Adrenal gland (tissue), 12 donors: Measurements from ENCODE around the gene EVPL. TPM values are rescaled to one million over a fixed set of nuclear protein-coding genes. Genes with fewer than 3 reads are reported as not detected.
A peak's percentile ranks its signal among the peaks of the same experiment; 100 is the strongest.

Source experiments
- DNase-seq, 7 donors: peaks; one replicate each; pipeline ENCODE4 v3.0.0-alpha.2; 2019 to 2020
- H3K27ac ChIP-seq, 5 donors: fragments of 200-600 bp; sonication (generic) in 4 of 5; 1 replicate in 3 of 5; 2 replicates in 2 of 5; pipeline versions ENCODE4 v1.5.1 to v1.8.0; 2016 to 2020; ENCODE audit warnings: mild to moderate bottlenecking in 1 of 5
- H3K27me3 ChIP-seq: fragments of 200-600 bp; 2 replicates; pipeline ENCODE4 v1.8.0; 2021
- H3K36me3 ChIP-seq, 2 donors: fragments of 200-600 bp; replicated peaks in 1 of 2; 1 replicate in 1 of 2; 2 replicates in 1 of 2; pipeline versions ENCODE4 v1.5.1 to v1.8.0; 2018 to 2022
- H3K4me1 ChIP-seq, 2 donors: fragments of 200-600 bp; replicated peaks in 1 of 2; 1 replicate in 1 of 2; 2 replicates in 1 of 2; pipeline versions ENCODE4 v1.5.1 to v1.8.0; 2018 to 2021
- H3K4me3 ChIP-seq, 4 donors: fragments of 200-600 bp; sonication (generic) in 3 of 4; one replicate each; pipeline ENCODE4 v1.5.1; 2016 to 2018
- H3K9me3 ChIP-seq, 3 donors: fragments of 200-600 bp; sonication (generic) in 1 of 3; replicated peaks in 1 of 3; 1 replicate in 2 of 3; 2 replicates in 1 of 3; pipeline versions ENCODE4 v1.5.1 to v1.8.0; 2016 to 2021
- POLR2A ChIP-seq, 2 donors: fragments of 450-650 bp; IDR thresholded peaks; one replicate each; pipeline ENCODE4 v1.6.1; 2017; ENCODE audit warnings: antibody characterized with exemption in 2 of 2, mild to moderate bottlenecking in 2 of 2, moderate library complexity in 1 of 2
- WGBS, 4 donors: extraction: QIAGEN DNeasy Blood & Tissue Kit in 2 of 4; methylation state at CpG; one replicate each; pipeline versions ENCODE4 v1.1.5 to v1.1.7; 2013 to 2017; 5-methylcytosine and 5-hydroxymethylcytosine counted together
- intact Hi-C, 2 donors: fragments of 100-400 bp; cut with DNase I; formaldehyde crosslinking; loops; one replicate each; pipeline versions ENCODE4 v1.14.1 to v1.15.0; 2022 to 2023
- polyA plus RNA-seq, 3 donors: library from polyadenylated mRNA; stranded (reverse); fragments of 200-250 nt in 2 of 3; fragments of 350-450 nt in 1 of 3; fragmentation: Illumina TruSeq in 1 of 3; extraction: RNeasy Lipid Tissue Mini Kit (QIAGEN cat#74804) in 1 of 3; gene quantifications; one replicate each; pipeline ENCODE4 v1.2.3, GENCODE V29; 2013 to 2014
- total RNA-seq, 9 donors: library from RNA; depleted of rRNA in 4 of 9; stranded (reverse); fragments of >200 nt in 4 of 9; fragments of 120-200 nt in 1 of 9; fragmentation: NEBNext Ultra II Directional in 1 of 9; extraction: Animal tissue kit (Norgen Biotek cat#: 25700) in 1 of 9; gene quantifications; one replicate each; pipeline versions ENCODE4 v1.1.0 to v1.2.4, GENCODE V29; 2013 to 2023
- TF ChIP-seq, protein P1 (sequence below), 6 experiments: fragments of 450-650 bp in 4 of 6; fragments of 200-600 bp in 2 of 6; sonication (generic) in 1 of 6; IDR thresholded peaks; 1 replicate in 5 of 6; 2 replicates in 1 of 6; pipeline versions ENCODE4 v1.5.1 to v1.8.0; 2016 to 2021; ENCODE audit warnings: antibody characterized with exemption in 6 of 6, mild to moderate bottlenecking in 2 of 6, moderate library complexity in 1 of 6
- donor health status: healthy with polysubstance abuse.
- donor health status: Bipolar disorder and iron deficiency.
- donor health status: DM: yes; HTN: yes; CAD: no.
- donor health status: DM: no; HTN: no; CAD: no.
- donor health status: DM: no; HTN: no; CAD: no.
- donor health status: DM: yes; HTN: yes; CAD: no.

EVPL gene
- total and polyA plus RNA-seq, 12 donors = under 0.01 to 1.8 (median 0.27) TPM; not detected in 2

DNA sequence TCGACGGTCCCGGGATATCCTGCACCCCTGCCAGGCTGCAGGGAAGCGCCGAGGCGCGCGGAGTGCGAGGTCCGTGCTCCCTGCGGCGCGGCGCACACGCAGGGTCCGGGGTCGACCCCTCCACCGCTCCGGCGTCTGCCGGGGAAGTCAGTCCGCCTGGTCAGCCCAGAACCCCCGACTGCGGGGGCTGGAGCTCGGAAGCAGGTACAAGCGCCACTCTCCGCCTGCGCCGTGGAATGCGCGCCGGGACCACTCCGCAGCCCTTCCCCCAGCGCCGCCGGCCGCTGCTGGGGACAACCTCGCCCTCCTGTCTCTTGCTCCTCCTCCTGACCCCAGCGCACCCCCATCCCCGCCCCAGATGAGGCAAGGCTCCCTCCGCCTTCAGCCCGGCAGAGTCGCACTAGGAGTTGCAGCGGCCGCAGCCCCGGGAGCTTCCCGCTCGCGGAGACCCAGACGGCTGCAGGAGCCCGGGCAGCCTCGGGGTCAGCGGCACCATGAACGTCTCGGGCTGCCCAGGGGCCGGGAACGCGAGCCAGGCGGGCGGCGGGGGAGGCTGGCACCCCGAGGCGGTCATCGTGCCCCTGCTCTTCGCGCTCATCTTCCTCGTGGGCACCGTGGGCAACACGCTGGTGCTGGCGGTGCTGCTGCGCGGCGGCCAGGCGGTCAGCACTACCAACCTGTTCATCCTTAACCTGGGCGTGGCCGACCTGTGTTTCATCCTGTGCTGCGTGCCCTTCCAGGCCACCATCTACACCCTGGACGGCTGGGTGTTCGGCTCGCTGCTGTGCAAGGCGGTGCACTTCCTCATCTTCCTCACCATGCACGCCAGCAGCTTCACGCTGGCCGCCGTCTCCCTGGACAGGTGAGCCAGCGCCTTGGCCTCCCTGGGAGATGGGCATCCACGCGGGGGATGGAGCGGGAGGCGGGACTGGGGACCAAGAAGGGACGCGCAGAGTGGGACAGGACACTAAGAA is 47.6 kb upstream of the EVPL start, which contains the start of gene GALR2:
TSS of gene GALR2 (plus strand) at position 392 of the 974 bp plus-strand sequence. CDS start at position 495, 103 bp downstream.
- Histone ChIP-seq H3K27me3 (peaks cover 62% of the 10 kb centered on the region), H3K9me3 (no peaks in the 10 kb centered on the region), H3K36me3 (peaks cover 0 to under 1% of the 10 kb centered on the region in 2 donors), H3K4me1 (peaks cover 19 to 22% of the 10 kb centered on the region in 2 donors), H3K27ac (no peak within 1 kb of the TSS), H3K4me3 (no peak within 1 kb of the TSS)
- TF ChIP-seq, protein P1, sequence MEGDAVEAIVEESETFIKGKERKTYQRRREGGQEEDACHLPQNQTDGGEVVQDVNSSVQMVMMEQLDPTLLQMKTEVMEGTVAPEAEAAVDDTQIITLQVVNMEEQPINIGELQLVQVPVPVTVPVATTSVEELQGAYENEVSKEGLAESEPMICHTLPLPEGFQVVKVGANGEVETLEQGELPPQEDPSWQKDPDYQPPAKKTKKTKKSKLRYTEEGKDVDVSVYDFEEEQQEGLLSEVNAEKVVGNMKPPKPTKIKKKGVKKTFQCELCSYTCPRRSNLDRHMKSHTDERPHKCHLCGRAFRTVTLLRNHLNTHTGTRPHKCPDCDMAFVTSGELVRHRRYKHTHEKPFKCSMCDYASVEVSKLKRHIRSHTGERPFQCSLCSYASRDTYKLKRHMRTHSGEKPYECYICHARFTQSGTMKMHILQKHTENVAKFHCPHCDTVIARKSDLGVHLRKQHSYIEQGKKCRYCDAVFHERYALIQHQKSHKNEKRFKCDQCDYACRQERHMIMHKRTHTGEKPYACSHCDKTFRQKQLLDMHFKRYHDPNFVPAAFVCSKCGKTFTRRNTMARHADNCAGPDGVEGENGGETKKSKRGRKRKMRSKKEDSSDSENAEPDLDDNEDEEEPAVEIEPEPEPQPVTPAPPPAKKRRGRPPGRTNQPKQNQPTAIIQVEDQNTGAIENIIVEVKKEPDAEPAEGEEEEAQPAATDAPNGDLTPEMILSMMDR (IDR thresholded peaks at IDR 0.05) = no peak
- TF ChIP-seq POLR2A (IDR thresholded peaks at IDR 0.05) = no peak
- DNase-seq = no peak
- intact Hi-C loops = no loop called here
- WGBS, 4 donors = 2 to 4% (median 3%) methylated on average over 24 to 92 of the region's 92 CpGs

DNA sequence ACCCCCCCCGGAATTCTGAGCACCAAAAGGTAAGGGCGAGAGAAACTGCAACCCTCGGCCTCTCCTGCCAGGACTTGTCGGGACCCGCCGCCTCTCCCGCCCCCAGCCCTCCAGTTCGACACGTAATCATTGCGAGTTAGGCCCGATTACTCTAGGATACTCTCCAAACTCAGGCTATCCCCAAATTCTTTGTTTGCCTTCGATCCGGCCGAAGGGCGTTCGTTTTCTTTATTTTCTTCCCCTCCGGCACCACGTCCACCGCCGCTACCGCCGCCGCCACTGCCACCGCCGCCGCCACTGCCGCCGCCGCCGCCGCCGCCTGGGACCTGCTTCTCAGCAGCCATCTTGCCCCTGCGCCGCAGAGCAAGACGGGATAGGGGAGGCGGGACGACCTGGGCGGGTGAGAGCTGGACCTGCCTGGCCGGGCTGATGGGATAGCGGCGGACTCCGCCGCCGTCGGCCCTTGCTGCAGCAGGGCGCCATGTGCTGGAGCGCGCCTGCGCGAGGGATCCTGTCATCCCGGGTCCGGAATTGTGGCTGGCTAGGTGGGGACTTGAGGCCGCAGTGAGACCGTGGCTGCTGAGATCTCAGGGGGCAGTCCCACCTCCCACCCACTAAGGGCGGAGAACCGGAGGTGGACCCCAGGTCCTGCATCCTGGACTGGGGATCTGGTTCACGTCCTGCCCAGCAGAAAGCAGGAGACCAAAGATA is 45.2 kb upstream of the EVPL start, which contains the start of gene SRP68:
TSS of gene SRP68 (minus strand) at position 370 of the 711 bp plus-strand sequence. CDS start at position 344, 26 bp downstream.
- TF ChIP-seq, protein P1 (IDR thresholded peaks at IDR 0.05) = no peak
- peak; percentile 71 for TF ChIP-seq POLR2A (IDR thresholded peaks at IDR 0.05)
- H3K27ac ChIP-seq = peak within 1 kb of the TSS in 4 of 5 donors; percentile 8 to 75 (median 68)
- 0 to 1% (median 0%) methylated on average over 27 to 57 of the region's 57 CpGs for WGBS, 4 donors
- no peaks in the 10 kb centered on the region for H3K9me3 ChIP-seq
- peaks cover 19 to 22% of the 10 kb centered on the region in 2 donors for H3K4me1 ChIP-seq
- intact Hi-C loops = no loop called here
- DNase-seq = peak; percentile 91 to 95 (median 94)
- peaks cover 39% of the 10 kb centered on the region for H3K27me3 ChIP-seq
- peak within 1 kb of the TSS; percentile 17 to 71 (median 65) for H3K4me3 ChIP-seq
- H3K36me3 ChIP-seq = peaks cover 0 to 16% of the 10 kb centered on the region in 2 donors

- 8 to 18% (median 11%) methylated on average over 10 to 15 of the region's 15 CpGs for WGBS, 4 donors
- Histone ChIP-seq H3K36me3 (peaks cover 0 to 22% of the 10 kb centered on the region in 2 donors), H3K9me3 (no peaks in the 10 kb centered on the region), H3K27ac (peak overlapping the region in 4 of 5 donors; percentile 8 to 75 (median 68)), H3K4me1 (peaks cover 19 to 22% of the 10 kb centered on the region in 2 donors), H3K27me3 (peaks cover 32% of the 10 kb centered on the region), H3K4me3 (peak overlapping the region; percentile 17 to 71 (median 65))
- intact Hi-C loops = no loop called here
- TF ChIP-seq, protein P1 (IDR thresholded peaks at IDR 0.05) = no peak
- TF ChIP-seq POLR2A (IDR thresholded peaks at IDR 0.05) = no peak
- no peak for DNase-seq
Observed at GRCh38 chr17:76071531-76072147, 44.5 kb upstream of the EVPL start.
